GM21528 (cell line): ENCODE measurements around the gene FAM167B.

Experiments used
- ATAC-seq: cut with Tn5 transposase; IDR thresholded peaks from one replicate; pipeline ENCODE4 v1.9.1; 2021; ENCODE audit warnings: mild to moderate bottlenecking, moderate library complexity; ENCODE audit not compliant: unreplicated experiment, low FRiP score

Gene FAM167B

GRCh38 chr1:32246888-32247273 lies at the start of gene FAM167B:
TSS of gene FAM167B (plus strand) at chr1:32247222. CDS start at chr1:32247422, 200 bp downstream.
- ATAC-seq, result no peak

- ATAC-seq, result no peak
Measured at GRCh38 chr1:32197837-32198236, 49.2 kb upstream of the FAM167B start.

- ATAC-seq, result no peak
Measured at GRCh38 chr1:32198237-32199042, 48.6 kb upstream of the FAM167B start.

DNA sequence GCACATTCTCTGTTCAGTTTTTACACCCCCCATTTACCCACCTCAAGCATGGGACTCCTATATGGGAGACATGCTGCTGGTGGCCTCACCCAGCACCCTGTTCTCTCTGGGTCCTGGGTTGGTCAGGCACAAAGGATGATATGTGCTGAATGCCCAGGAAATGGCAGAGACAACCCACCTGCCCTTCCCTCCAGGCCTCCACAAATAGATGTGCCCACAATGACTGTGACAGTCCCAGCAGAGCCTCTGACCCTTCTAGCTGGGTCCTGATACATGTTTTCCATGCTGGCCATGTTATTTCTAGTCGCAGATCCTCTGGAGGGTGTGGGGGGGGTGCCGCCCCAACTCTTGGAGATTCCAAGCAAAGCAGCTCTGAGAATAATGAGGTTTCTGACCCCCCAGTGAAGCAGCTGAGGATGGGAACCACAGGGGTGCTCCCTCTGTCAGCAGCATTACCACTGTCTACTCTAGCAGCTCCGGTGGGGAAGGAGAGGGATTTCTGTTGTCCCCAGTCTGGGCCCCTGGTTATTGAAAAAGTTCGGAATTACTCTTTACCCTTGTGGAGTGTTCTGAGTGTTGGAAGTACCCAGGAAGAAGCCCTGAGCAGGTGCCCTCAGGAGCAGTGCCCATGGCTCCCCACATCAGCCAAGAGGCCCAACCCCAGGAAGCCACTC lies 47.8 kb upstream of the FAM167B start:
- no peak for ATAC-seq

GRCh38 chr1:32199717-32200072 lies 47.3 kb upstream of the FAM167B start:
- ATAC-seq, result no peak

DNA sequence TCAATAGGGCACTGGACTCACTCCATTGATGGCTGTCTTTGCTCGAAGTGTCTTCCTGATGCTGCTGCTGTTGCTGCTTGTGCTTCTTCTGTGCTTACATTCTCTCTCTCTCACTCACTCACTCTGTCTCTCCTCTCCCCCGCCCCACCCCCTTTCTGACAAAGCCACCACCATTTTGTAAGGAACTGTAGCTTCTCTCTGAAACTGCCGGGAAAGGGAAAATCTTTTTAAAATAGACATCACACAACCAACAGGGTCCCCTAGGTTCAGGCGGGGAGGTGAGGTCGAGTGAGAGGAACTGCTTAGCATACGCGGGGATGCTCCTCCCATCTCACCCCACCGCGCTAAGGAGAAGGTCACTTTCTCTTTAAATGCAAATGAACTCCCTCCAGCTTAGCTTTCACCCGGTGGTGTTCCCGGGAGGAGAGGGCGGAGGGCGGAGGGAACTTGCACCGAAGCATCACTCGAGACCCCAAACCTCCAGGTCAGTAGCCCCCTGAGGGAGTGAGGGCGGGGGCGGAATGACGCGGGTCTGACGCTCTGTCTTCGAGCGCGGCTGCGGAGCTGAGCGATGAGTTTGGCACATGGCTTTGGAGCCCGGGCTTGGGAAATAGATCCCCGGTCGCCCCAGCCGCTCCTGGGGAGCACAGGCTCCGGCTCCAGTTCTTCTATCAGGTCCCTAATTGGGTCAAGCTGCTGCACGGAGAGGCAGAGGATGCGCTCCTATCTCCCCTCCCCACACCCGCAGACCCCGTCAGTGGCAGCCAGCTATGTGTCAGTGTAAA lies 46.6 kb upstream of the FAM167B start, which contains the start of gene CCDC28B:
CCDC28B (plus strand) TSS at position 370 of the 785 bp plus-strand sequence. CDS start 1,341 bp downstream, outside the sequence.
- peak; percentile 31 for ATAC-seq

- ATAC-seq, result peak; percentile 29
Measured at GRCh38 chr1:32201011-32201855, 45.8 kb upstream of the FAM167B start.

DNA sequence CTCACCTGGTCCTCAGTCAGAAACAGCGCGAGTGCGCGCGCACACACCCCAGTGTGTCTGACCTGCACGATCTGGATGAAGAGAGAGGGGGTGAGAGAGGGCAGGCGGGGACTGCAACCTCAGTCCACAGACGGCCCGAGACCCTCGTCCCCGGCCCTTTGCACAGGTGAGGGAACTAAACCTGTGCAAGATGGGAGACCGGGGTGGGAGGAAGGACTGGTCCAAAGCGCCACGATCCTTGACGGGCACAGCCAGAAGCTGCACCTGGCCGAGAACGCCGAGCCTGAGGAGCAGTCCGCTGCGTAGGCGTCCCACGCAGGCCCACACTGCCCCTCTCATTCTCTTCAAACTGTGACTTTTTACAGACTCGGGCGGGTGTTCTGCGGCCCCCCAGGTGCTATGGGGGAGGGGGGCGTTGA lies 42.1 kb upstream of the FAM167B start:
- ATAC-seq, result no peak

DNA sequence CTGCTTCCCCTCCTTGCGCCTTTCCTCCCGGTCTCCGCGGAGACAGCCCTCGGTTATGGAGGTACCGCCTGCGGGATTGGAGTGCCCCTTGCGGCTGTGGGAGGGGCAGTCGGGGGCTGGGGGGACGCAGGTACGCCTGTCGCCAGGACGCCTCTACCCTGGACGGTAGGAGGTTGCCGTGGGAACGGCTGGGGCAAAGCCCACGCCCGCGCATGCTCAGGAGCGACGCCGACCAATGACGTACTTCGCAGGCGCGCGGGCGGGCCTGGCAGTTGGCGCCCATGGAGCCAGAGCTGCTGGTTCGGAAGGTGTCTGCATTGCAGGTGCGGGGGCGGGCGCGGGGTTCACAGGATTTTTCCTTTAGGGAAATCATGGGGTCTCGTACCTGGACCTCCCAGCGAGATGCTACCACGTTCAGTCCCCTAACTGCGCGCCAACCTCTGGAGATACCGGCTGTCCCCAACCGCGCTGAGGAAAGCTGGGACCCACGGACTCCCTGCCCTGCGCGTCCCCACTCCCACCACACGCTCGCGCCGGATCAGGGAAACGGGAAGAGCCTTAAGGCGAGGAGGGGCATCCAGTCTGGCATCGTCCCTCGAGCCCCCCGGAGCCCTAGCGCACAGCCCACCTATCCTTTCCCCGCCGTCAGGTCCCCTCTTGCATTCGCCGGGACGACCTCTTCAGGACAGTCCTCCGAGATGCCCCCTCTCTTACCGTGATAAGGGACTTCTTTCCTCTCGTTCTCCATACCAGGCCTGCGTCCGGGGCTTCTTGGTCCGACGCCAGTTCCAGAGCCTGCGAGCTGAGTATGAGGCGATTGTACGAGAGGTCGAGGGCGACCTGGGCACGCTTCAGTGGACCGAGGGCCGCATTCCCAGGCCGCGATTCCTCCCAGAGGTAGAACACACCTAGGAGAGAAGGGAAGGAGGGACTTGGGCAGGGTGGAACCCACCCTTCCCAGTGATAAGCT lies 41.3 kb upstream of the FAM167B start, which contains the start of gene IQCC:
IQCC (plus strand) TSS at position 271 of the 970 bp plus-strand sequence; CDS start at position 282, 11 bp downstream.
- ATAC-seq, result no peak

GRCh38 chr1:32208469-32208868 lies 38.6 kb upstream of the FAM167B start:
- ATAC-seq, result no peak

DNA sequence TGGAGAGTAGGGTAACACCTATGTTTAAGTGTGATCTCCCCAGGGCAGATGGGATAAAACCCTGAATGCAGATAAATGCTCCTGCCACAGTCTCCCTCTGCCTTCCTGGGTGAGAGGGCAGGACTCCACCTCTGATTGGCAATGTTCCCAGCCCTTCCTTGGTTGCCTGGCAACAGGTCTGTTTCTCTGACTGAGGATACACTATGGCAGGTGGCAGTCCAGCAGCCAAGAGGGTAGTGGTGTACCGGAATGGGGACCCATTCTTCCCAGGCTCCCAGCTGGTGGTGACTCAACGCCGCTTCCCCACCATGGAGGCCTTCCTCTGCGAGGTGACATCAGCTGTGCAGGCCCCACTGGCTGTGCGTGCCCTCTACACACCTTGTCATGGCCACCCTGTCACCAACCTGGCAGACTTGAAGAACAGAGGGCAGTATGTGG lies 38.1 kb upstream of the FAM167B start, which contains the start of gene DCDC2B:
DCDC2B (plus strand) TSS at position 199 of the 438 bp plus-strand sequence; CDS start at position 204, 5 bp downstream.
- no peak for ATAC-seq

DNA sequence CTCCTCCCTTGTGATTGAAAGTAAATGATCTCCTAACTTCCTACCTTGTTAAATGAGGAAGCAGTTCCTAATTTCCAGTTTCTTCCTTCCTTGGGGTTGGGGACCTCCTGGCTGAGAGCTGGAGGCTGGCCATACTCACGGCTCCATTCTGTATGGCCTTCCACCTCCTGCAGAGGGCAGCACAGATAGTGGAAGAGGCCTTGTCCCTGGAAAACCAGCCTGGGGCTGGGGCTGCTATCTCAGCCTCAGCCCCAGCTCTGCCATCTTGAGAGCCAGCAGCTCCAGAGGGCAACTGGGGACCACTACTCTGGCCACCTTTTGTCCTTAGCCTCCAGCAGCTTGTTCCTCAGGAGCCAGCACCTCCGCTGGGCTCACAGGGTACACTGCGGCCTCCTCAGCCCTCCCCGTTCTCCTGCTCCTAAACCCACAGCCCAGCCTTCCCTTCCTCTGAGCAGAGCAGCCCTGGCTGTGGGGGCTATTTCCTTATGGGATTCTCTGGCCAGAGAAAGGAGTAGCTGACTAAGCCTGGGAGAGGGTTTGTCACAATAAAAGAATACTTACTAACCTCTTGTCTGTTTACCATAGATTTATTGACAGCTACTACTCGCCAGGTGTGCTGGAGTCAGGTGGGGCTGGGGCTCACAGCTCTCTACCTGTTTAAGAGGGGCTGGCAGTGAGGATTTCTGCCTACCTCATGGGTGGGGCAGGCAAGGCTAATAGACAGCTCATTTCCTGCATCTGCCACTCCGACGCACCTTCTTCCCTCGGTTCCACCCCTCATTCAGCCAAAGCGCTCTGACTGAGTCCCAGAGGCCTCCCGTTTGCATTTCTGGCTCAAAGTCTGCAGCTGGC lies 31.2 kb upstream of the FAM167B start:
- ATAC-seq, result no peak

- no peak for ATAC-seq
Measured at GRCh38 chr1:32216566-32216965, 30.5 kb upstream of the FAM167B start.

GRCh38 chr1:32219022-32219421 lies 28.0 kb upstream of the FAM167B start:
- ATAC-seq, result no peak

- no peak for ATAC-seq
Measured at GRCh38 chr1:32220746-32221580, 26.1 kb upstream of the FAM167B start.

- no peak for ATAC-seq
Measured at GRCh38 chr1:32221581-32221979, 25.4 kb upstream of the FAM167B start.
